ENCODE measurements around the gene ACSS3. TPM values are rescaled to one million over a fixed set of nuclear protein-coding genes. Genes with fewer than 3 reads are reported as not detected.

Gene ACSS3
- polyA plus RNA-seq, 1 donor (not counting 4 experiments of a cell fraction or from before 2014, with no cell fraction given) = 0.30 TPM

DNA sequence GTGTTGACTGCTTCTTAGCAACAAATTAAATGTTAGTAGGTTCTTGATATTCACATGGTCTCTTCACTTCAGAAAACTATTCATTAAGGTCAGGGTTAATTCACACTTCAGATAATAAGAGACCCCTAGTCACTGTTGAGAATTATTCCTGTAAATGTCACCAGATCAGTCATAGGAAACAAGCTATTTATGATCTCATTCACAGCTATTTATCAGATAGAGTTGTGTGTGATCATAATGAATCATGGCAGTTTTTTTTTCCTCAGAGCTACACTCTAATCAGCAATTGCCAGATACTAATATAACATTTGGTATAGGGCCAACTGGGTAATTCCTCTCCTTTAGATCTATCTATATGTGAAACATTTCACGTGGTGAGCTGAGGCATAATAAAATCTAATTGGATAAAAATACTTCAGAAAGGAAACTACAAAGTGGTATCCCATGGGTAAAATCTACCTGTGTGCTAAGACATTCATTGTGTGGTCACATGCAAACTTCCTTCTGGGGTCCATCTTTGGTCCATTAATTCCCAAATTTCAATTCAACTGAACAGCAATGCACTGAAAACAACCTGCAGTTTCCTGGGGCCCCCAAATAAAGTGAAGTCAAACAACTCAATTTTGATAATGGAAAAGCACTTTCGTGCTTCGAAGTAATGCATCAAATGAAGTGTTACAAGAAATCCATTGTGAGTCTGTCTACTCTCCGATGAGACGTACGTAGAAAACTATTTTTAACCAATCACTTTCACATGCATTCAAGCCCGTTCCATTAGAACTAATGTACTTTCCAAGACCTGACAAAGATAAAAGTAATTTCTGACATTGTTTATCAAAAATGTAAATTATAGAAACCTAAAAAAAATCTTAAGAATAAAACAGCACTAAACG lies 197.0 kb downstream of the ACSS3 start:
- Histone ChIP-seq H3K9me3 (ENCODE audit: control insufficient read depth, low read depth, low read length) (no peaks in the 10 kb centered on the region), H3K9me1 (ENCODE audit: control insufficient read depth, extremely low read depth, insufficient read depth, low read length) (no peaks in the 10 kb centered on the region), H2AFZ (ENCODE audit: control insufficient read depth, low read length) (no peak overlapping the region), H3K27me3 (ENCODE audit: control insufficient read depth, extremely low read depth, insufficient read depth, low read length) (no peaks in the 10 kb centered on the region), H3K4me2 (ENCODE audit: control insufficient read depth, extremely low read depth, insufficient read depth, low read depth, low read length) (no peak overlapping the region), H3K27ac (ENCODE audit: control insufficient read depth, insufficient read depth, low read length) (no peak overlapping the region), H3K4me1 (ENCODE audit: control insufficient read depth, extremely low read depth, insufficient read depth, low read length) (no peaks in the 10 kb centered on the region), H3K79me2 (ENCODE audit: control insufficient read depth, insufficient read depth, low read length) (no peaks in the 10 kb centered on the region), H4K20me1 (ENCODE audit: control insufficient read depth, extremely low read depth, insufficient read depth, low read length) (no peaks in the 10 kb centered on the region), H3K9ac (ENCODE audit: control insufficient read depth, extremely low read depth, insufficient read depth, low read length) (no peak overlapping the region), H3K36me3 (ENCODE audit: control insufficient read depth in 2 of 2, extremely low read depth in 1 of 2, insufficient read depth in 2 of 2, low read length in 2 of 2) (no peaks in the 10 kb centered on the region), H3K4me3 (ENCODE audit: control insufficient read depth in 2 of 3, extremely low read depth in 1 of 3, insufficient read depth in 2 of 3, low read depth in 1 of 3, low read length in 3 of 3) (no peak overlapping the region)
- dilution Hi-C loops (cut with MboI; ENCODE audit: extremely low pct_ligation_motif_present, low sequenced_read_pairs) = no loop called here
- no peak for FAIRE-seq
- TF ChIP-seq, protein P1, sequence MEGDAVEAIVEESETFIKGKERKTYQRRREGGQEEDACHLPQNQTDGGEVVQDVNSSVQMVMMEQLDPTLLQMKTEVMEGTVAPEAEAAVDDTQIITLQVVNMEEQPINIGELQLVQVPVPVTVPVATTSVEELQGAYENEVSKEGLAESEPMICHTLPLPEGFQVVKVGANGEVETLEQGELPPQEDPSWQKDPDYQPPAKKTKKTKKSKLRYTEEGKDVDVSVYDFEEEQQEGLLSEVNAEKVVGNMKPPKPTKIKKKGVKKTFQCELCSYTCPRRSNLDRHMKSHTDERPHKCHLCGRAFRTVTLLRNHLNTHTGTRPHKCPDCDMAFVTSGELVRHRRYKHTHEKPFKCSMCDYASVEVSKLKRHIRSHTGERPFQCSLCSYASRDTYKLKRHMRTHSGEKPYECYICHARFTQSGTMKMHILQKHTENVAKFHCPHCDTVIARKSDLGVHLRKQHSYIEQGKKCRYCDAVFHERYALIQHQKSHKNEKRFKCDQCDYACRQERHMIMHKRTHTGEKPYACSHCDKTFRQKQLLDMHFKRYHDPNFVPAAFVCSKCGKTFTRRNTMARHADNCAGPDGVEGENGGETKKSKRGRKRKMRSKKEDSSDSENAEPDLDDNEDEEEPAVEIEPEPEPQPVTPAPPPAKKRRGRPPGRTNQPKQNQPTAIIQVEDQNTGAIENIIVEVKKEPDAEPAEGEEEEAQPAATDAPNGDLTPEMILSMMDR (optimal IDR thresholded peaks at IDR 0.05 in 1 of 3, IDR thresholded peaks at IDR 0.05 in 1 of 3, conservative IDR thresholded peaks at IDR 0.05 in 1 of 3; ENCODE audit: extremely low read depth in 1 of 3, insufficient read depth in 2 of 3, low read length in 3 of 3) = no peak
- TF ChIP-seq EZH2 (IDR thresholded peaks at IDR 0.05; ENCODE audit: low read length) = no peak
- no peak for DNase-seq (ENCODE audit: low read depth, low spot score)

DNA sequence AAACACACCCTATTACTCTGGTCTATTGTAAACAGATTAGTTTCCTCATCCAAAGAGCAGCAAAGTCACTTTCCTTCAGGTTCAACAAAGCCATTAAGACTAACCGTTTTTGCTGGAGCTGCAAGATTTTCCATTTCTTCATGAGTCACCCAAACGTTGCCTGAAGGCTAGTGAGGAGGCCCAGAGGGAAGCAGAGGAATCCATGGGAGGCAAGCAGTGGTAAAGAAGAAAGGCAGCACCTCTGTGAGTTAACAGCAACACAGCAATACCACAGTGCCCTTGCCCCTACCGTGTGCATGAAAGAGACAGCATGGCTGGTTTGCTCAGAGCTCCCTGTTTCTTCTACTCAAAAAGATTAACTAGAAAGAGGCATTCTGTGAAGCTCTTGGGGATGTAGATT lies 206.3 kb downstream of the ACSS3 start:
- H3K4me1 ChIP-seq (ENCODE audit: control insufficient read depth, extremely low read depth, insufficient read depth, low read length) = no peaks in the 10 kb centered on the region
- DNase-seq (ENCODE audit: low read depth, low spot score) (no peak), FAIRE-seq (no peak)
- no peaks in the 10 kb centered on the region for H3K9me3 ChIP-seq (ENCODE audit: control insufficient read depth, low read depth, low read length)
- no peak overlapping the region for H3K27ac ChIP-seq (ENCODE audit: control insufficient read depth, insufficient read depth, low read length)
- no peak overlapping the region for H2AFZ ChIP-seq (ENCODE audit: control insufficient read depth, low read length)
- no peak overlapping the region for H3K4me2 ChIP-seq (ENCODE audit: control insufficient read depth, extremely low read depth, insufficient read depth, low read depth, low read length)
- dilution Hi-C loops (cut with MboI; ENCODE audit: extremely low pct_ligation_motif_present, low sequenced_read_pairs) = no loop called here
- H4K20me1 ChIP-seq (ENCODE audit: control insufficient read depth, extremely low read depth, insufficient read depth, low read length) = no peaks in the 10 kb centered on the region
- H3K9me1 ChIP-seq (ENCODE audit: control insufficient read depth, extremely low read depth, insufficient read depth, low read length) = no peaks in the 10 kb centered on the region
- no peaks in the 10 kb centered on the region for H3K36me3 ChIP-seq (ENCODE audit: control insufficient read depth in 2 of 2, extremely low read depth in 1 of 2, insufficient read depth in 2 of 2, low read length in 2 of 2)
- H3K9ac ChIP-seq (ENCODE audit: control insufficient read depth, extremely low read depth, insufficient read depth, low read length) = no peak overlapping the region
- no peak overlapping the region for H3K4me3 ChIP-seq (ENCODE audit: control insufficient read depth in 2 of 3, extremely low read depth in 1 of 3, insufficient read depth in 2 of 3, low read depth in 1 of 3, low read length in 3 of 3)
- TF ChIP-seq EZH2 (IDR thresholded peaks at IDR 0.05; ENCODE audit: low read length) = no peak
- TF ChIP-seq, protein P1 (optimal IDR thresholded peaks at IDR 0.05 in 1 of 3, IDR thresholded peaks at IDR 0.05 in 1 of 3, conservative IDR thresholded peaks at IDR 0.05 in 1 of 3; ENCODE audit: extremely low read depth in 1 of 3, insufficient read depth in 2 of 3, low read length in 3 of 3) = no peak
- no peaks in the 10 kb centered on the region for H3K79me2 ChIP-seq (ENCODE audit: control insufficient read depth, insufficient read depth, low read length)
- no peaks in the 10 kb centered on the region for H3K27me3 ChIP-seq (ENCODE audit: control insufficient read depth, extremely low read depth, insufficient read depth, low read length)

All from keratinocyte (primary cell).